Measurements from ENCODE around the gene OR6K3.

DNA sequence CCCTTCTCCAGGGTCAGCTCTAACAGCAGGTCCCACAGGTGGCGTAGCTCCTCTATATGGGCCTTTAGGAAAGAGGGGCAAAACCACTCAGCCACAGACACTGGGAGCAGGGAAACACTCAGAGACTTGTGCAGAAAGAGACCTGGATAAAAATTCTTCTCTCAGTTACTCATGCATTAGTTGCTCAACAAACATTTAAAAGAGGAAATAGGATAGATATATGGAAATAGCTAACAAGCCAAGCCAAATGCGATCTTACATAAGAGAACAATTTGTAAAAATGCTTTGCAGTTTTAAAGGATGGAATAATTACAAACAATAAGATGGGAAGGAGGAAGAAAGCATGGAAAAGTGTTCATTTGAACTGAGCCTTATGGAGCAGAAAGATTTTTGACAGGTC is 38.9 kb downstream of the OR6K3 start:
- TF ChIP-seq, protein P1, sequence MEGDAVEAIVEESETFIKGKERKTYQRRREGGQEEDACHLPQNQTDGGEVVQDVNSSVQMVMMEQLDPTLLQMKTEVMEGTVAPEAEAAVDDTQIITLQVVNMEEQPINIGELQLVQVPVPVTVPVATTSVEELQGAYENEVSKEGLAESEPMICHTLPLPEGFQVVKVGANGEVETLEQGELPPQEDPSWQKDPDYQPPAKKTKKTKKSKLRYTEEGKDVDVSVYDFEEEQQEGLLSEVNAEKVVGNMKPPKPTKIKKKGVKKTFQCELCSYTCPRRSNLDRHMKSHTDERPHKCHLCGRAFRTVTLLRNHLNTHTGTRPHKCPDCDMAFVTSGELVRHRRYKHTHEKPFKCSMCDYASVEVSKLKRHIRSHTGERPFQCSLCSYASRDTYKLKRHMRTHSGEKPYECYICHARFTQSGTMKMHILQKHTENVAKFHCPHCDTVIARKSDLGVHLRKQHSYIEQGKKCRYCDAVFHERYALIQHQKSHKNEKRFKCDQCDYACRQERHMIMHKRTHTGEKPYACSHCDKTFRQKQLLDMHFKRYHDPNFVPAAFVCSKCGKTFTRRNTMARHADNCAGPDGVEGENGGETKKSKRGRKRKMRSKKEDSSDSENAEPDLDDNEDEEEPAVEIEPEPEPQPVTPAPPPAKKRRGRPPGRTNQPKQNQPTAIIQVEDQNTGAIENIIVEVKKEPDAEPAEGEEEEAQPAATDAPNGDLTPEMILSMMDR (conservative IDR thresholded peaks at IDR 0.05; ENCODE audit: low read length) = no peak
- TF ChIP-seq EZH2phosphoT487 (IDR thresholded peaks at IDR 0.05; ENCODE audit: borderline replicate concordance, low read depth, low read length) = no peak
